Measurements from ENCODE around the gene VRK3. TPM values are rescaled to one million over a fixed set of nuclear protein-coding genes. Genes with fewer than 3 reads are reported as not detected.
A peak's percentile ranks its signal among the peaks of the same experiment; 100 is the strongest.

The VRK3 gene
- total RNA-seq, 1 donor from 2014 or later, result 60.8 TPM

GRCh38 chr19:50000841-50001557 lies 24.2 kb downstream of the VRK3 start:
- Mint-ChIP-seq H3K4me1 (ENCODE audit: low read depth) (peaks cover 31% of the 10 kb centered on the region), H3K27ac (no peak overlapping the region), H3K27me3 (ENCODE audit: low read depth) (no peaks in the 10 kb centered on the region), H3K36me3 (ENCODE audit: low read depth) (peaks cover 71% of the 10 kb centered on the region), H3K4me3 (ENCODE audit: low read depth) (no peak overlapping the region), H3K9me3 (no peaks in the 10 kb centered on the region)
- intact Hi-C loops (cut with micrococcal nuclease), result no loop called here
- DNase-seq (ENCODE audit: low spot score), result no peak

GRCh38 chr19:50000038-50000840 lies 24.9 kb downstream of the VRK3 start:
- DNase-seq (ENCODE audit: low spot score), result no peak
- Mint-ChIP-seq H3K36me3 (ENCODE audit: low read depth) (peaks cover 70% of the 10 kb centered on the region), H3K4me3 (ENCODE audit: low read depth) (no peak overlapping the region), H3K27ac (no peak overlapping the region), H3K4me1 (ENCODE audit: low read depth) (peaks cover 27% of the 10 kb centered on the region), H3K27me3 (ENCODE audit: low read depth) (no peaks in the 10 kb centered on the region), H3K9me3 (no peaks in the 10 kb centered on the region)
- intact Hi-C loops (cut with micrococcal nuclease), result no loop called here

- H3K4me1 Mint-ChIP-seq (ENCODE audit: low read depth), result peaks cover 21% of the 10 kb centered on the region
- no peak for DNase-seq (ENCODE audit: low spot score)
- H3K27ac Mint-ChIP-seq, result no peak overlapping the region
- H3K4me3 Mint-ChIP-seq (ENCODE audit: low read depth), result no peak overlapping the region
- no peaks in the 10 kb centered on the region for H3K27me3 Mint-ChIP-seq (ENCODE audit: low read depth)
- no peaks in the 10 kb centered on the region for H3K9me3 Mint-ChIP-seq
- peaks cover 71% of the 10 kb centered on the region for H3K36me3 Mint-ChIP-seq (ENCODE audit: low read depth)
- intact Hi-C loops (cut with micrococcal nuclease), result no loop called here
Observed at GRCh38 chr19:49999371-50000010, 25.7 kb downstream of the VRK3 start.

DNA sequence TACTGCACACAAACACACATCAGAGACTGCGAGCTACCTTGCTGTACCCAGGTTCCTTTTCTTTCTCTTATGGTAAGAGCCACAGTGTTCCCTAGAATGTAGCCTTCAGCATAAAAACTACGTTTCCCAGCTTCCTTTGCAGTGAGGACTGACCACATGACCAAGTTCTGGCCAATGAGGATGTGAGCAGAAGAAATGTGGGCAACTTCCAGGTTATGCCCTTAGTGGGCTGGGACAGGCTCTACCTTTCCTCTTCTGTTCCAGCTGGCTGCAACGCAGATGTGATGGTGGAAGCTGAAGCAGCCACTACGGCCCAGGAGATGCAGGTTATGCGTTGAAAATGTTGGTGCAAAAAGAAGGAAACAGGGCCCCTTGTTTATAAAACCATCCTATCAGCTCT lies 27.5 kb downstream of the VRK3 start:
- Mint-ChIP-seq H3K36me3 (ENCODE audit: low read depth) (peaks cover 65% of the 10 kb centered on the region), H3K4me1 (ENCODE audit: low read depth) (peaks cover 8% of the 10 kb centered on the region), H3K27me3 (ENCODE audit: low read depth) (no peaks in the 10 kb centered on the region), H3K9me3 (no peaks in the 10 kb centered on the region), H3K27ac (no peak overlapping the region), H3K4me3 (ENCODE audit: low read depth) (no peak overlapping the region)
- intact Hi-C loops (cut with micrococcal nuclease), result no loop called here
- DNase-seq (ENCODE audit: low spot score), result no peak

DNA sequence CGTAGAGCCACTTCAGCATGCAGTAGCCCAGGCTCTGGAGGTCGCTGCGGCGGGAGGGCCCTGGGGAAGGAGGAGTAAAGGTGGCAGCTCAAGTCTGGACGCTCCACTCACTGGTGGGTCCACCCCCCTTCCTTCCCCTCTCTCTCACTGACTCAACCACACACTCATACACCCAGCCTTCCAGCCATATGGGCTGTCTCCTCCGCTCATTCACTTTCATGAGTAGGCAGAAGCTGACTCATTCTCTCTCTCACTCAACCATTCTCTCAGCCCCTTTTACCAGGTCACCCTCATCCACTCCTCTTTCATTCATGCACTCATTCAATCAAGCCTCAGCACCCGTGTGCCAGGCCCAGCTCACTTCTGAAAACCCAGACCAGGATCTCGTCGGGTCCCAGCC lies 36.7 kb downstream of the VRK3 start:
- H3K9me3 Mint-ChIP-seq, result no peaks in the 10 kb centered on the region
- no peaks in the 10 kb centered on the region for H3K27me3 Mint-ChIP-seq (ENCODE audit: low read depth)
- H3K36me3 Mint-ChIP-seq (ENCODE audit: low read depth), result peaks cover 56% of the 10 kb centered on the region
- H3K27ac Mint-ChIP-seq, result no peak overlapping the region
- H3K4me3 Mint-ChIP-seq (ENCODE audit: low read depth), result no peak overlapping the region
- peaks cover 6% of the 10 kb centered on the region for H3K4me1 Mint-ChIP-seq (ENCODE audit: low read depth)
- intact Hi-C loops (cut with micrococcal nuclease), result no loop called here
- DNase-seq (ENCODE audit: low spot score), result no peak

DNA sequence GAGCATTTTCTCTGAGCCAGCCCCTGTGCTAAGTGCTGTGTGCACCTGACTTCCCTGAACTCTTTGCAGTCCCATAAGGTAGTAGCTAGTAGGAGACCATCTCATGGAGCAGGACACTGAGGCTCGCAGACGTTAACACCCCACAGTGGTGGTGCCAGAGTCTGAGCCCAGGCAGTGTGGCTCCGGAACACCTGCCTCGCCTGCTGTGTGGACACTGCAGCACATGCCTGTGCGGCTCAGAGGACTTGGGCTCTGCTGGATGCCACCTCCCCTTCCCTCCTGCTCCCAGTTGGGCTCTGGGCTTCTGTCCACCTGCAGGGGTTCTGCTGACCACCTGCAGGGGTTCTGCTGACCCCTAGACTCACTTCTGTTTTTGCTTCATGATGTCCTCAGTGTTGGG lies 37.2 kb downstream of the VRK3 start:
- no peaks in the 10 kb centered on the region for H3K9me3 Mint-ChIP-seq
- H3K27me3 Mint-ChIP-seq (ENCODE audit: low read depth), result no peaks in the 10 kb centered on the region
- intact Hi-C loops (cut with micrococcal nuclease), result no loop called here
- no peak for DNase-seq (ENCODE audit: low spot score)
- no peak overlapping the region for H3K4me3 Mint-ChIP-seq (ENCODE audit: low read depth)
- H3K4me1 Mint-ChIP-seq (ENCODE audit: low read depth), result peaks cover 6% of the 10 kb centered on the region
- H3K36me3 Mint-ChIP-seq (ENCODE audit: low read depth), result peaks cover 56% of the 10 kb centered on the region
- no peak overlapping the region for H3K27ac Mint-ChIP-seq

DNA sequence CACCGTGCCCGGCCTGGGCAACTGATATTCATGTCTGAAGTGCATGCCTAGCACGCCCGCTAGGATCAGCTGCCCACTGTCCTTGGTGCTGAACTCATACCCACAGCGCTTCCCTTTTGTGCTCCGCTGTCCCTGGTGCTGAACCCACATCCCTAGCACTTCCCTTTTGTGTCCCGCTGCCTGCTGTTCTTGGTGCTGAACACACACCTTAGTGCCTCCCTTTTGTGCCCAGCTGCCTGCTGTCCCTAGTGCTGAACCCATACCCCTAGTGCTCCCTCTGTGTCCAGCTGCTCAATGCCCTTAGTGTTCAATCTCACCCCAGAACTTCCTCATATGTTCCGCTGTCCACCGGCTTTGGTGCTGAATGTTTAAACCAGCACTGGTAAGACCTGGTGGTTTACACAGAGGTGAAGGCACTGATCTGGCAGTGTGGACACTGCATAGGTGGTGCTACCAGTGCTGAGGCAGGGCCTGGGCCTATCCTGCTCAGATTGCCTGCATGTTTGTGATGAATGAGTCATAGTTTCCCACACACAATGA lies 37.9 kb downstream of the VRK3 start:
- H3K4me3 Mint-ChIP-seq (ENCODE audit: low read depth), result no peak overlapping the region
- no peaks in the 10 kb centered on the region for H3K27me3 Mint-ChIP-seq (ENCODE audit: low read depth)
- intact Hi-C loops (cut with micrococcal nuclease), result no loop called here
- H3K27ac Mint-ChIP-seq, result no peak overlapping the region
- peak; percentile 84 for DNase-seq (ENCODE audit: low spot score)
- H3K4me1 Mint-ChIP-seq (ENCODE audit: low read depth), result peaks cover 6% of the 10 kb centered on the region
- peaks cover 54% of the 10 kb centered on the region for H3K36me3 Mint-ChIP-seq (ENCODE audit: low read depth)
- H3K9me3 Mint-ChIP-seq, result no peaks in the 10 kb centered on the region

- H3K9me3 Mint-ChIP-seq, result no peaks in the 10 kb centered on the region
- H3K36me3 Mint-ChIP-seq (ENCODE audit: low read depth), result peaks cover 56% of the 10 kb centered on the region
- H3K4me1 Mint-ChIP-seq (ENCODE audit: low read depth), result peaks cover 6% of the 10 kb centered on the region
- DNase-seq (ENCODE audit: low spot score), result no peak
- no peak overlapping the region for H3K27ac Mint-ChIP-seq
- H3K4me3 Mint-ChIP-seq (ENCODE audit: low read depth), result no peak overlapping the region
- intact Hi-C loops (cut with micrococcal nuclease), result no loop called here
- H3K27me3 Mint-ChIP-seq (ENCODE audit: low read depth), result no peaks in the 10 kb centered on the region
Observed at GRCh38 chr19:49986354-49986753, 38.8 kb downstream of the VRK3 start.

- no peak for DNase-seq (ENCODE audit: low spot score)
- H3K27ac Mint-ChIP-seq, result no peak overlapping the region
- intact Hi-C loops (cut with micrococcal nuclease), result no loop called here
- H3K36me3 Mint-ChIP-seq (ENCODE audit: low read depth), result peaks cover 52% of the 10 kb centered on the region
- no peaks in the 10 kb centered on the region for H3K9me3 Mint-ChIP-seq
- no peak overlapping the region for H3K4me3 Mint-ChIP-seq (ENCODE audit: low read depth)
- peaks cover 6% of the 10 kb centered on the region for H3K4me1 Mint-ChIP-seq (ENCODE audit: low read depth)
- no peaks in the 10 kb centered on the region for H3K27me3 Mint-ChIP-seq (ENCODE audit: low read depth)
Observed at GRCh38 chr19:49985871-49986270, 39.3 kb downstream of the VRK3 start.

DNA sequence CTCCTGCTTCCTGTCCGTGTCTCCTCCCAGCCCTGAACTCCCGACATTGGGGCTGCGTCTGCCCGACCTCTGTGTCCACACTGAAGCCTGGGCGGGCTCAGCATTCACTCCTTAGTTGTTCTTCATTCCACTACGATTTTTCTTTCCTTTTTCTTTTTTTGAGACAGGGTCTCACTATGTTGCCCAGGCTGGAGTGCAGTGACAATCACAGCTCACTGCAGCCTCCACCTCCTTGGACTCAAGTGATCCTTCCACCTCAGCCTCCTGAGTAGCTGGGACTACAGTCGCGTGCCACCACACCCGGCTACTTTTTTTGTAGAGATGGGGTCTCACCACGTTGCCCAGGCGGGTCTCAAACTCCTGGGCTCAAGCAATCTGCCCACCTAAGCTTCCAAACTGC lies 40.7 kb downstream of the VRK3 start:
- H3K27me3 Mint-ChIP-seq (ENCODE audit: low read depth), result no peaks in the 10 kb centered on the region
- intact Hi-C loops (cut with micrococcal nuclease), result no loop called here
- DNase-seq (ENCODE audit: low spot score), result no peak
- H3K4me3 Mint-ChIP-seq (ENCODE audit: low read depth), result no peak overlapping the region
- H3K36me3 Mint-ChIP-seq (ENCODE audit: low read depth), result peaks cover 49% of the 10 kb centered on the region
- no peaks in the 10 kb centered on the region for H3K9me3 Mint-ChIP-seq
- peaks cover 6% of the 10 kb centered on the region for H3K4me1 Mint-ChIP-seq (ENCODE audit: low read depth)
- H3K27ac Mint-ChIP-seq, result no peak overlapping the region

DNA sequence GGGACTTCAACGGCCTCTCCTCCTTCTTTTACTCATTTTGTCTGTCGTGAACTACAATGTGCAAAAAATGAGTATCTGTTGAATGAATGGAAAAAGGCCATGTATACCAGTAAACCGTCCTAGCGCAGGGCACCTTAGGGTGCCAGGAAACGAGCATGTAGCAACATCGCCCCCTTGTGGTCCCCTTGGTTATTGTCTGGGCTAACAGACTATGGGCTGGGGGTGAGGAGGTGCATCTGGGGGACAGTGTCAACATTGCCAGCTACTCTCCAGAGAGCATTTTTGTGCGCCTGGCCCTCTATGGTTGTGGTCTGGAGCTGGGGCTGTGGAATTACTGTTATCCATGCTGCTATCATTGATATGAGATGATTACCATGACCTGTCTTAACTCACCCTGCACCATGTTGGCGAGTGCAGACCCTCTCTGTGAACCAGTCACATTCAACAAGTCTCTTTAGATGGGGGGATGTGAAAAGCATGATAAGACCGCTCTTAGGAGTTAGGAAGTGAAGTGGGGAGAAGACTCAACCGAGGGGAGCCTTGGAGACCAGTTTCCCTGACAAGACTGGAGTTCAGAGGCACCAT lies 41.4 kb downstream of the VRK3 start:
- peaks cover 44% of the 10 kb centered on the region for H3K36me3 Mint-ChIP-seq (ENCODE audit: low read depth)
- intact Hi-C loops (cut with micrococcal nuclease), result loop anchor here (1.0 kb wide), 1 partner anchor 46 kb away; no protein-coding TSS in a partner anchor
- no peaks in the 10 kb centered on the region for H3K9me3 Mint-ChIP-seq
- H3K27me3 Mint-ChIP-seq (ENCODE audit: low read depth), result no peaks in the 10 kb centered on the region
- H3K4me3 Mint-ChIP-seq (ENCODE audit: low read depth), result no peak overlapping the region
- H3K27ac Mint-ChIP-seq, result no peak overlapping the region
- H3K4me1 Mint-ChIP-seq (ENCODE audit: low read depth), result peaks cover 6% of the 10 kb centered on the region
- DNase-seq (ENCODE audit: low spot score), result peak; percentile 56

- no peak for DNase-seq (ENCODE audit: low spot score)
- intact Hi-C loops (cut with micrococcal nuclease), result no loop called here
- no peaks in the 10 kb centered on the region for H3K27me3 Mint-ChIP-seq (ENCODE audit: low read depth)
- no peak overlapping the region for H3K27ac Mint-ChIP-seq
- no peaks in the 10 kb centered on the region for H3K9me3 Mint-ChIP-seq
- no peaks in the 10 kb centered on the region for H3K4me1 Mint-ChIP-seq (ENCODE audit: low read depth)
- no peak overlapping the region for H3K4me3 Mint-ChIP-seq (ENCODE audit: low read depth)
- peaks cover 33% of the 10 kb centered on the region for H3K36me3 Mint-ChIP-seq (ENCODE audit: low read depth)
Observed at GRCh38 chr19:49981603-49982593, 43.3 kb downstream of the VRK3 start.

Measured in activated T-helper 2 cell treated with anti-CD3 and anti-CD28 coated beads, Interferon-gamma antibody, Interleukin-2, Interleukin-4, amounts not matched to agents 10 μg/mL and 5 μg/mL and 100 μg/mL, durations not matched to agents 14 hours and 24 hours and 36 hours (primary cell).